VCaP (cell line): Measurements from ENCODE around the gene TMEM150A.
"Not testable (repeated sequence)": the region's sequence is repeated elsewhere in the genome, so short reads cannot be mapped to it uniquely, and the experiment has no call there.

Source experiments
- H3K27ac ChIP-seq: fragments of 450-650 bp; 2 replicates; pipeline ENCODE4 v1.5.1; 2017
- TF ChIP-seq, protein P1 (sequence below): fragments of 450-650 bp; conservative IDR thresholded peaks from 2 replicates; pipeline ENCODE4 v1.5.1; 2017; ENCODE audit warnings: mild to moderate bottlenecking, moderate library complexity

Gene TMEM150A

DNA sequence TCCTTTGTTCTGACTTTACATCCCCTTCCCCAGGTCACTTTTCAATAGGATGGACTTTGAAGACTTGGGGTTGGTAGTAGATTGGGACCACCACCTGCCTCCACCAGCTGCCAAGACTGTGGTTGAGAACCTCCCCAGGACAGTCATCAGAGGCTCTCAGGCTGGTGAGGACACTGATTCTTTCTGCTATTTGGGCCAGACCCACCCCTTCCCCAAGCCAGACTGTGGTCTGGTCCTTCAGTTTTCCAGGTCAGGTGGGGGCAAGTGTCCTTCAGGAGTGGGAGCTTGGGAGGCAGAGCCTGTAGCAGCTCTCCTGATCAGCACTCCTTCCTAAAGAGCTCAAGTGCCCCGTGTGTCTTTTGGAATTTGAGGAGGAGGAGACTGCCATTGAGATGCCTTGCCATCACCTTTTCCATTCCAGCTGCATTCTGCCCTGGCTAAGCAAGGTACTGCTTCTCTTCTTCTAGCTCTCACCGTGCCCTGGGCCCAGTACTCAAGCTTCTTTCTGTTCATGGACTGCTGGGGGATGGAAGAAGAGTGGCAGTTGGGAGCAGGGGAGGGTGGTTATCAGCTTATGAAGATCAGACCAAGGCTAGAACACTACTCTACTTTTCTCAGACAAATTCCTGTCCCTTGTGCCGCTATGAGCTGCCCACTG lies 5.9 kb downstream of the TMEM150A start:
- H3K27ac ChIP-seq = peak overlapping the region; percentile 83; the same call in 1 of the 2 replicates
- TF ChIP-seq, protein P1, sequence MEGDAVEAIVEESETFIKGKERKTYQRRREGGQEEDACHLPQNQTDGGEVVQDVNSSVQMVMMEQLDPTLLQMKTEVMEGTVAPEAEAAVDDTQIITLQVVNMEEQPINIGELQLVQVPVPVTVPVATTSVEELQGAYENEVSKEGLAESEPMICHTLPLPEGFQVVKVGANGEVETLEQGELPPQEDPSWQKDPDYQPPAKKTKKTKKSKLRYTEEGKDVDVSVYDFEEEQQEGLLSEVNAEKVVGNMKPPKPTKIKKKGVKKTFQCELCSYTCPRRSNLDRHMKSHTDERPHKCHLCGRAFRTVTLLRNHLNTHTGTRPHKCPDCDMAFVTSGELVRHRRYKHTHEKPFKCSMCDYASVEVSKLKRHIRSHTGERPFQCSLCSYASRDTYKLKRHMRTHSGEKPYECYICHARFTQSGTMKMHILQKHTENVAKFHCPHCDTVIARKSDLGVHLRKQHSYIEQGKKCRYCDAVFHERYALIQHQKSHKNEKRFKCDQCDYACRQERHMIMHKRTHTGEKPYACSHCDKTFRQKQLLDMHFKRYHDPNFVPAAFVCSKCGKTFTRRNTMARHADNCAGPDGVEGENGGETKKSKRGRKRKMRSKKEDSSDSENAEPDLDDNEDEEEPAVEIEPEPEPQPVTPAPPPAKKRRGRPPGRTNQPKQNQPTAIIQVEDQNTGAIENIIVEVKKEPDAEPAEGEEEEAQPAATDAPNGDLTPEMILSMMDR = no peak

DNA sequence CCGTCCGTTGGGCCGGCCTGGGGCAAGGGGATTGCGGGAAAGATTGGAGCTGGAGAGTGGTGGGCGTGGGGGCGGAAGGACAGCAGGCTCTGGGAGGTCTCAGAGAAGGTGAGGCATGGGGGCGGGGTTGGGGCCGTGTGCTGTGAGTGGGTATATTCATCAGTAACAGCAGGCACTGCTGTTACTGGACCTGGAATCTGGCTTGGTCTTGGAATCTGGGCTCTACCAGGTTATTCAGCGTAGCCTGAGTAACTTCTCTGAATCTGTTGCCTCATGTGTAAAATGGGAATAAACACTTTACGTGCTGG lies 6.5 kb downstream of the TMEM150A start:
- TF ChIP-seq, protein P1 = no peak
- peak overlapping the region; percentile 83 for H3K27ac ChIP-seq

DNA sequence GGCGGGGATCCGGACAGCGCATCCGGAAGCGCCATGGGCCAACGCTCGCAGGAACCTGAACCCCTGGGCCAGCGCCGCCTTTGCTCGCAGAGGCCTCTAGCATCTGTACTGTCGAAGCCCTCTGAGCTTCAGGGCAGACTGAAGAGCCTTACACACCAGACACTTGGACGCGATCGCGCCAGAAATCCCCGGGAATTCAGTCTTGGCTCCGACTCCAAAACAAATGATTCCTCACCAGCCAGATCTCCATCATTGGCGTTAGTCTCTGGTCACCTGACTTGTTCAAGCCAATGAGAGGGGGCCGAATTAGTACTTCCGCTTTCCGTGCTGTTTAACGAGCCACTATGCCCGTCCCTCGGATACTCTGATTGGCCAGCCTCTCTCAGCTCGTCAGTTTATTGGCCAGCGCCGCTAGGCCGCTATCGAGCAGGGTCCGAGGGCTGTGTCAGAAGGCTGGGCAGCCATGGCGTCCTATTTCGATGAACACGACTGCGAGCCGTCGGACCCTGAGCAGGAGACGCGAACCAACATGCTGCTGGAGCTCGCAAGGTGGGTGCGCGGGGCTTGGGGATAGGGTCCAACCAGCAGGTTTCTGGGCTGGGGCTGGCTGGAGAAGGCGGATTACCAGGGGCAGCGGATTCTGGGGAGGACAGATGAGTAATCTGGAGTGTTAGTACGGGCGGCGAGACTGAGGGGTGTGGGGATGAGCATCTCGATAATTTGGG lies 7.0 kb downstream of the TMEM150A start, which contains the start of gene RNF181:
Gene RNF181 (plus strand): TSS at position 445 of the 725 bp plus-strand sequence. CDS start 19 bp downstream, at position 464.
- H3K27ac ChIP-seq = peak within 1 kb of the TSS; percentile 83
- TF ChIP-seq, protein P1 = no peak

DNA sequence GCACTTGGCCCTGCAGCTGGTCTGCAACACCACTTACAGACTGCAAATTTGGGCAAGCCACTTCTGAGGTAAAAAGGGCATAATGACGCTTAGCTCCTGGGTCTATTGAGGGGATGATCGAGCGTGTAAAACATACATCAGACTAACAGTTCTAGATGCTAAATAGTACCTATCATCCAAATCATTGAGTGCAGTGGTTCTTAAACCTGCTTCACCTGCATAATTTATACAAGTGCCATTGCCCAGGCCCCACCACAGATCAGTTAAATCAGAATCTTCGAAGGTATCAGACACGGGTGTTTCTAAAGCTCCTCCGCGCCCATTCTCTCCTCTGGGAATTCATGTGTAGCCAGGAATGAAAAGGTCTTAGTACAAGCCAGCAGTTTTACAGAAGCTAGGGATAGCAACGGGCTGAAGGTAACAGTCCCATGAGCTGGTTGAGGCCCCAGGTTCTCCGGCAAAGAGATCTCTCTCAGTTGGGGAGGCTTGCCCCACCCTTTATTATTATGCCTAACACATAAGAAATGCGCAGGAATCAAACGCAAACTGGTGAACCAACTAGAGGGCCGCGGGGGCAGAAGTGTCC lies 7.7 kb downstream of the TMEM150A start:
- TF ChIP-seq, protein P1 = no peak
- H3K27ac ChIP-seq = peak overlapping the region; percentile 83

DNA sequence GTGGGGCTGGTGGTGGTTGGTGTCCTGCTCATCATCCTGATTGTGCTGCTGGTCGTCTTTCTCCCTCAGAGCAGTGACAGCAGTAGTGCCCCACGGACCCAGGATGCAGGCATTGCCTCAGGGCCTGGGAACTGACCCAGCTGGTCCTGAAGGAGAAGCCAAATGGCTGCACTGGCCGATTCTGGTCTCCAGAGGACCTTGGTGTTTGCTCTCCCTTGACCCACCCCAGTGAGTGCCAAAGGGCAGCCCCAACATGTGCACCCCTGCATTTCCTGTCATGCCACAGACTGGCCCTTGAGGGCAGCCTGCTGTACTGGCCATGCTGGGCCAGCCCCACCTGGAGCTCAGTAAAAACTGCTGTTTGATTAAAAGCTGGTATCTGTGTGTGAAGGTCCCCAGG lies 9.5 kb downstream of the TMEM150A start:
- TF ChIP-seq, protein P1 = no peak
- no peak overlapping the region for H3K27ac ChIP-seq

DNA sequence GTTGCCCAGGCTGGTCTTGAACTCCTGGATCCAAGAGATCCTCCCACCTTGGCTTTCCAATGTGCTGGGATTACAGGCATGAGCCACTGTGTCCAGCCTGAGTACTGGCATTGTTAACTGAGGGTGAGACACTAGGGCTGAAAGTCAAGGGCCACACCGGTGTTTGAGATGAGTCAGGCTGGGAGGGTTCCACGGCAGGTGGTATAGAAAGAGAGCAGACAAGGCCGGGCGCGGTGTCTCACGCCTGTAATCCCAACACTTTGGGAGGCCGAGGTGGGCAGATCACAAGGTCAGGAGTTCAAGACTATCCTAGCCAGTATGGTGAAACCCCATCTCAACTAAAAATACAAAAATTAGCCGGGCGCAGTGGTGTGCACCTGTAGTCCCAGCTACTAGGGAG lies 10.2 kb downstream of the TMEM150A start:
- H3K27ac ChIP-seq = not testable (repeated sequence)

DNA sequence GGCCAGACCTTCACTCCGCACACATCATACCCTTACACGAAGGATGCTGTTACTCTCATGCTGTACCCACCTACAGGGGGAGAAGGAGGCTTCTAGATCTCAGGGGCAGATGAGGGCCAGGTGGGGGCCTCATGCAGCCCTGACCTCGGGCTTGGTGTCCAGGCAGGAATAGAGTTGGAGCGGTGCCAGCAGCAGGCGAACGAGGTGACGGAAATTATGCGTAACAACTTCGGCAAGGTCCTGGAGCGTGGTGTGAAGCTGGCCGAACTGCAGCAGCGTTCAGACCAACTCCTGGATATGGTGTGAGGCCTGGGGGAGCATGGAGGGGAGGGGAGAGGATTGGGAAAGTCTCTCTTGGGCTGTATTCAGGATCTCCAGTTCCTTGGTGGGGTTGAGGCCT lies 10.9 kb downstream of the TMEM150A start:
- TF ChIP-seq, protein P1 = no peak
- H3K27ac ChIP-seq = no peak overlapping the region

DNA sequence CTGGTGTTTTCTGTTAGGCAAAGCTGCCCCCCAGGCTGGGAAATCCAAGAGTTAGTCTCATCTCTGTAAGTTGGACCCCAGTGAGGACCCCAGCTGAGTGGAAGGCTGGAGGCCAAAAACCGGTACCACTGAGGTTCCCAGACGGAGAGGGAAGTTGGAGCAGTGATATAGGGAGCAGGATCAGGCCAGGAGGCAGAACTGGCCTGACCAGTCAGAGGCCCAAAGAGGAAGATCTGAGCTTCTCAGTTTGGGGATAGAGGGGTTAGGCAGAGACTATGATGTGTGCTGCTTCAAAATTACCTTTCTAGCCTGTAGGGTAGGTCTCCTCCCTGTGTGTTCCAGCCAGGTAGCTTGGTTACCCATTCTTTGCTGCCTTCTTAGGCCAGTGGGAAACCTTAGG lies 11.5 kb downstream of the TMEM150A start:
- TF ChIP-seq, protein P1 = no peak
- H3K27ac ChIP-seq = no peak overlapping the region
